NCI-H146 (cell line): ENCODE measurements around the gene BIN1.

Experiments used
- DNase-seq: peaks from one replicate; lab custom pipeline; 2025; lab: John Stamatoyannopoulos, UW

BIN1 gene

DNA sequence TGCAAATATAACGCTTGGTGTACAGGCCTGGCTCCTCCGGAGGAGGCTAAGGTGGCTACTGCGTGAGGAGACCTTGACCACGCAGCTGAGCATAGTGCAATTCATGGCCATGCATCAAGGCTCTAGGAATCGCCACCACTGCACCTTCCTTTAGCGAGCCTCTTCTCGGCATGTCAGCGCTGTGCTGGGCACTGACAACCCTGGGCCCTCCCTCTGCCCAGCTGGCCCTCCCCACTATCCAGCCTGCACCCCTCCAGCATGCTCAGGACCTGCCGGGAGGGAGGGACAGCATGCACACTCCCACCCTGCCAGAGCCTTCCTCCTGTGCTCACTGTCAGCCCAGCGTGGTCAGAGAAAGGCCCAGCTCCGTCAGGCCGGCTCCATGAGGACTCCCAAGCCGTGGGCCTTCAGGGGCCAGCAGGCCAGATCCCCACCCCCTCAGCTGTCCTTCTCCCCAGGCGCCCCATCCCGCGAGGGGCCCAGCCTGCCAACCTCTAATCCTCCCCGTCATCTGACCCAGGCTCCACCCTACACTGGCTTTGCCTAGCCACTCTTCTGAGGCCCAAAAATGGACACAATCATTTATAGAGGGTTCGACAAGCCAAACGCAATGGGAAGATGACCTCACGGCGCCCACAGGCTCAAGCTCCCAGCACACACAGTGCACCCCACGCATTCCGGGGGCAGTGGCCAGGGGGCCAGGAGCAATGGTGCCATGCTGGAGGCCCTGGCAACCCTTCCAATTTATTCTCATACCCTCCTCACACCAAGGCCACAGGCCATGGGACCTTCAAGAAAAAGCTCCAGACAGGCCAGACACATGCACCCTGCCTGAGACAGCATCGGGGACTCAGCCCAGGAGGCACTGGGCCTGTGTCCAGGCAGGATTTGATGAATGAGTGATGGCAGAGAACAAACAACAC lies 3.5 kb downstream of the BIN1 start:
- DNase-seq: no peak

DNA sequence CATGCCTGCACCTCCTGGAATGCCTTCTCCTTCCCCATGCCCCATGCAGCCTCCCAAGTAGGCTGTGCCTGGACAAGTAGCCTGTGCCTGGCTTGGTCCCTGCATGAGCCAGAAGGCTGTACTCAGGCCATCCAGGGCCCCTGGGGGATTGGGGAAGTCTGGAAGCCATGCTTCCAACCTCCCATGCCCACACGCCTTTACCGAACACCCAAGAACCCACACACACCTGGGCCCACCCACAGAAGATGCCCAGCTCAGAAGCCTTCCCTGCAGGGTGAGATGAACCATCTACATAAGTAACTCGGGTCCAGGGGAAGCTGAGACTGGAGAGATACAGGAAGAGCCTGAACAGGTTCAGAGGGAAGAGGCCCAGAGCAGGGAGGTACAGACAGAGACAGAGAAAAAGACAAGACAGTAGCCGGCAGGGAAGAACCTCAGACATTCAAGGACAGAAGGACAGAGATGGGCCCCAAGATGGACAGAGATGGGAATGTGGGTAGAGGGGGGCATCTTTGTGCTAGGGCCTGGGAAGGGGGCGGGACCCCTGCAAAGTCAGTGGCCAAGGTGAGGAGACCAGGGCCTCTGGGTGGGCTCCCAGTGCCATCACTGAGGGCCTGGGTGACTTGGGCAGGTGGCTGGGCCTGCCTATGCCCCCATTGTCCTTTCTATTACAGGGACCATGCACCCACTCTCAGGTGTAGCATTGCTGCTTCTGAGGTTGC lies 4.3 kb downstream of the BIN1 start:
- DNase-seq: no peak

DNA sequence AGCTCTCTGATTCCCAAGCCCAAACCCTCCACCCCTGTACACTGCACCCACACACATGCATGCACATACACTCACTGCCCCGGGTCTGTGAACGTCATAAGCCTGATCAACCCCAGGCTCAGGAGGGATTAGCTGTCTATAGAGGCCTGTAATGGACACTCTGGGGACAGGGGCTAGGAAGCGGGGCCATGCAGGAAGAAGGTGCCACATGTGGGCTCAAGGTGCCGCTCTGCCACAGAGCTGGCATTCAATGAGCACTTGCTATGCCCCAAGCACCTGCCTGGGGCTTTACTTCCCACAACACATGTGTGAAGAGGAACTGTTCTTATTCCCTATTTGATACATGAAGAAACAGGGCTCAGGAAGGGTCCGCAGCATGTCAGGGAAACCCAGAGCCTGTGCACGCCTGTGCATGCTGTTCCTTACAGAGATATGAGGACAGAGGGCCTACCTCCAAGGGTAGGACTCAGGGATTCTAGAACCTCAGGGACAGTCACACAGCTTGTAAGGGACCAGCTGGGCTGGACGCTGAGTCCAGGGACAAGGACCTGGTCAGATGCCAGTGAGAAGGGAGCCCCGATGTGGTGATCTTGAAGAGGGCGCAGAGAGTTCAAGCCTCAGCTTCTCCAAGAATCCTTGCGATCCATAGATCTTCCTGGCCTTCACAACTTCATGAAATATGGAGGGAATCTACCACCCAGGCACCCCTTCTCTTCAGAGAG lies 5.0 kb downstream of the BIN1 start:
- no peak for DNase-seq

DNA sequence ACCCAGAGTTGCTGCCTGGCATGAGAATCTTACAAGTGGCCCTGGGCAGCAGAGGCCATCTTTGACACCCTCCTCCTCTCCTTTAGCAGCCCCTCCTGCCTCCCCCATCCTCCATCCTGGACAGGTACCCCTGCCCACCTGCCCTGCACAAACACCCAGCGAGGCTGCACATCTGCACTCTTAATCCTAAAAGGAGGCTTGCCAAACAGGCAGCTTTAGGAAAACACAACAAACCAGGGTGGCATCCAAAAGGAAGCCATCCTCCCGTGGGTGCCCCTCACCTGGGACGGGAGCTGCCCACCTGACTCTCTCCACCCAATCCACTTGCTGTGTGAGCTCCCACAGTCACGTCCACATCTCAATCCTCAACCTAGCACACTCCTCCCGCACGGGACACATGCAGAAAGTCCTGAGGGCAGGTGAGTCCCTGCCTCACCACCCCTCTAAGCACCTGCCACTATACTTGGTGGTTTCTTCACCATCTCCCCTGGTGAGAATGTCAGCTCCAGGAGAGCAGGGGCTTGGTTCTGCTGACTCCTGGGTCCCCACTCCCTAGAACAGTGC lies 5.8 kb downstream of the BIN1 start:
- no peak for DNase-seq

DNA sequence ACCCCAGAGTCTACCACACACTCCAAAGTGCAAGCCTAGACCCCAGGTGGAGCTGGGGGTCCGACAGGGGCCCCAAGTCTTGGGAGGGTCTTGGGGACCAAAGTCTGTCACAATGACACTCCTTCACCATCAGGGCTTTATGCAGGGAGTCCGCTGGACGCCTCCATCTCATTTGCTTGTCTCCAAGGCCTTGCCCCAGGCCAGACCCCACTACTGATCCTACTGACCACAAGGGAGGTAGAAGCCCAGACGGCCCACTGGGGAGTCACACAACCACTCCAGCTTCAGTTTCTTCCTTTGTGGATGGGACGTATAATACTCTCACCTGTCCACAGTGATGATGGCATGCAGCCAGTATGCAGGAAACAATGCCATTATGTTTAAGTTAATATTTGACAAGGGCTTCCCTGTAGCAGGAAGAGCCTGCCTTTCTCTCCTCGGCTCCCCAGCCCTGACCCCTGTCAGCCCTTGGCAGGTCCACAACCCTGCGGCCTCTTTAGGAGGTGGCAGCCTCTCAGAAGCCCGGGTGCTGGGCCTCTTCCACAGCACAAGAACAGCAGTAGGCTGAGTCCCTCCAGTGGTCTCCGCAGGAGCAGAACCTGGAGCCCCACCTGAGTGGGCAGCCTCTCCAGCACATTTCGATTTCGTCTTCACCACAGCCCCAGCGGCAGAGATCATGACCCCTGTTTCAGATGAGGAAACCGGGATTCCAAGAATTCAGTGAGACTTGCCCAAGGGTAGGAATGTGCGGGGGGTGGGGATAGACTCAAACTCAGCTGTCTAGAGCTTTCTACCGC lies 6.5 kb downstream of the BIN1 start:
- no peak for DNase-seq

DNA sequence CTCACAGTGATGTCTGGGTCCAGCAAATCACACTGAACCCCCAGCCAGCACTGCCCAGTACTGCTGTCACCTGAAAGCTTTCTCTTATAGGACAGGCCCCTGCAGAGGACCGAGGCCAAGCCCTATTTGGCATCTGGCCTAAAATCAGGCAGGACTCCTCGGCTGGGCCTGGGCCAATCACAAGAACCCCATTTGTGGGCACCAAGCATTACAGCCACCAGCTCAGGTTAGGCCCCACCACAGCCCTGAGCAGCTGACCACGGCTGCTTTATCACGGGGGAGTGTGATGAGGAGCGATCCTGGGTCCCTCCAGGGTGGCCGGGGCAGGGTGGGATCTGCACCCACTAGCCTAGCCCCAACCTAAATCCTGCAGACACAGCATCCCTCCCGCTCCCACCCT lies 8.2 kb downstream of the BIN1 start:
- no peak for DNase-seq

DNA sequence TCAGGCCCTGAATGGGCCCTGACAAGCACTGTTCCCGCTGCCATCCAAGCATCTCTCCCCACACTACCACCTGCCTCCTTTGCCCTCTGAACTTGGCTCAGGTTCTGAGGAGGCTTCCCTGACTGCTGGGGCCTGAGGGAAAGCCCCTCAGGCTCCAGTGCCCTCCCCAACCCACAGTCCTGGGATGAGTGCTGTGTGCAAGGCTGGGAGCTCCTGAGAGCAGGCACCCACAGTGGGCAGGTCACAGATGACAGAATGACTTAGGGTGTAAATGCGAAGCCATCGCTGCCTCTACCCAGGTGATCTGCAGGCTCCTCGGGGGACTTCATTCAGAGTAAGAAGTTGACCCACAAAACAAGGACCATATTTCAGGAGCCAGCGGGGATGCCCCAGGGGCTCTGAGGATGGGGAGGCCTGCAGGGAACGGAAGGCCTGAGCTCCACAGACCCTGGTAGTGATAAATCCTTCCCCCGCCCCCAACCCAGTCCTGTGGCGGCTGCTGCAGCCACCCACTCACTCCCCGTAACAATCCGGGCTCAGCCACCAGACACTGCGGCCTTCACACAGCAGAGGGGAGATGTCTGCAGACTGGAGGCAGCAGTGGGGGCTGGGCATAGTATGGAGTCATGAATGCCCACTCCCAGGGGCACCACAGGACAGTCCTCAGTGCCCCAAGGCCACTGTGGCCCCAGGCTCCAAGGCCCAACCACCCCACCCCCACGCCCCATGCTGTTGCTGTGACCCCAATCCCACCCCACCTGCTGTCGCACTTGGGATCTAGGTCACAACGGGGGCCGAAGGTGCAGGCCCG lies 8.9 kb downstream of the BIN1 start:
- DNase-seq: no peak

DNA sequence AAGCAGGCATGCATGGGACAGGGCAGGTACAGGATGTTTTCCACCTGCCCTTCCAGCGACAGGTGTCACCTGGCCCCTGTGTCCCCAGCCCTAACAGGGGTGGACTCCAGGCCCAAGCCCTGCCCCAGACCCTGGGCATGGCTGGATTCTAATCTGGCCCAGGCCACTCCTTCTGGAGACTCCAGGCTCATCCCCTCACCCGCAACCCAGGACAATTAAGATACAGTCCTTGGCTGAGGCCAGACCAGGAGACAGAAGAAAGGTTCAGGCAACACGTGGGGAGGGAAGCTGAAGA lies 9.5 kb downstream of the BIN1 start:
- no peak for DNase-seq

DNA sequence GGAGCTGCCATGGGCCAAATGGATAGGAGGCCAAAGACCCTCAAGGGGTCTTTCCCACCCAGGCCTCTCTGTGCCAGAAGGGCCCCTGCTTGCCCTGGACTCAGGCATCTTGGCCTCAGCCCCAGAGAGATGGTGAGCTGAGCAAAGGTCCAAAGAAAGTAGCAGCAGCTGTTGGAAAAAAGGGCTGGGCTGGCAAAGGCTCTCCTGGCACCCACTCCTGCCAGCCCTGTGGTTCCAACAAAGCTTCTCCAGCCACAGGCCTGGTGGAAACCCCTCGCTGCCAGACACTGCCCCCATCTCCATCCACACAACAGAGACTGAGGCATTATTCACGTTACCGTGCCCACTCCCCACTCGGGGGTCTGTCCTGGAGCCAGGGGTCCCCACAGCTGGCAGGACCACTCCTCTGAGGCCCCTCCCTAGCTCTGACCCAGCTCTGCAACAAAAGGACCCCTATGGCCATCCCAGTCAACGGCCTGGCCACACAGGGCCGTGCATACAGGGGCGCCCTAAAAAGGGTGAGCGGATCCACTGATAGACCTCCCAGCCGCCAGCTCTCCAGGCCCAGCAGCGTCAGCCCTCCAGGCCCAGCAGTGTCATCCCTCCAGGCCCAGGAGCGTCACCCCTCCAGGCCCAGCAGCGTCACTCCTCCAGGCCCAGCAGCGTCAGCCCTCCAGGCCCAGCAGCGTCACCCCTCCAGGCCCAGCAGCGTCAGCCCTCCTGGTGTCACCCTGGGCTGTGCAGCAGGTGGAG lies 10.1 kb downstream of the BIN1 start:
- no peak for DNase-seq

DNA sequence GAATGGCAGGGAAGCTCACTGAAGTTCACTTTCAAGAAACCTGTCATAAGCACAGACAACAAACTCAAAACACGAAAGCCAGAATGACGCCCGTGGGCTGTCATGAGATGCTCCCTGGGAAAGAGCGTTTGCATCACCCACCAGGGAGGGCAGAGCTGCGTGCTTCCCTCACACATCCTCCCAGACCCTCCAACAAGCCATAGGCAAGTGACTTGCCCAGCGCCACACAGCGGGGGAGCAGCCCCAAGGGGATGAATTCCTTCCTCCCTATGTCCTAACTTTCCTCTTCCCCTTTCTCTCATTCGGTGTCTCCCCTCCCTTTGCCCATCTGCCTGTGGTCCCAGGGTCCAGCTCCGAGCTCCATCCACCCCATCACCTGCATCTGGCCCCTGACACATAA lies 10.7 kb downstream of the BIN1 start:
- DNase-seq: no peak

DNA sequence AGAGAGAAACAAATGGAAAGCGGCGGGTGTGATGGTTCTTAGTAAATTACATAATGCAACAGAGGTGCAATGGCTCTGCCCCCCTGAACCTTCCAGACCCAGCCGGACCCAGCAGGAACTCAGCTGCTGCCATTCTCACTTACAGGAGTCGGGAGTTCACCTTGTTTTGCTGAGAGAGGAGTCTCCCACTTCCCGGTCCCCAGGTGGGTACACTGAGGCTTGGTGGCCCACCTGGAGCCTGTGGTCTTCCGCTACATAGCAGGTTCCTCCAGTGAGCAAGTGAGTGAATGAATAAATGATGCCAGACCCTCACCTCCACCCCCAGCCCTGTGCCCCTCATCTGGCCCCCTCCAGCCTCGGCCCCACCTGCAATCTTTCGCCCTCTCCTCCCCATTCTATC lies 11.2 kb downstream of the BIN1 start:
- DNase-seq: no peak

DNA sequence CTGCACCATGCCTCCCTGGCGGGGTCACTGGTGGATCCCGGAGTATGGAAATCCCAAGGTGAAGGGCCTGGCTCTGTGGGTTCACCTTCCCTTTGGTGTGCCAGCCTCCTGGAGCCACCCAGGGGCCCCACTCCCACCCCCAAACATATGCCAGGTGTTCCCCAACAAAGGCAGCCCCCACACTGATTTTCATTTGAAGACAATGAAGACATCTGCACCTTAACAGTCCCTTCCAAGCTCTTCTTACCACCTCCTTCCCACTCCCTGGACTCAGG lies 11.7 kb downstream of the BIN1 start:
- no peak for DNase-seq

DNA sequence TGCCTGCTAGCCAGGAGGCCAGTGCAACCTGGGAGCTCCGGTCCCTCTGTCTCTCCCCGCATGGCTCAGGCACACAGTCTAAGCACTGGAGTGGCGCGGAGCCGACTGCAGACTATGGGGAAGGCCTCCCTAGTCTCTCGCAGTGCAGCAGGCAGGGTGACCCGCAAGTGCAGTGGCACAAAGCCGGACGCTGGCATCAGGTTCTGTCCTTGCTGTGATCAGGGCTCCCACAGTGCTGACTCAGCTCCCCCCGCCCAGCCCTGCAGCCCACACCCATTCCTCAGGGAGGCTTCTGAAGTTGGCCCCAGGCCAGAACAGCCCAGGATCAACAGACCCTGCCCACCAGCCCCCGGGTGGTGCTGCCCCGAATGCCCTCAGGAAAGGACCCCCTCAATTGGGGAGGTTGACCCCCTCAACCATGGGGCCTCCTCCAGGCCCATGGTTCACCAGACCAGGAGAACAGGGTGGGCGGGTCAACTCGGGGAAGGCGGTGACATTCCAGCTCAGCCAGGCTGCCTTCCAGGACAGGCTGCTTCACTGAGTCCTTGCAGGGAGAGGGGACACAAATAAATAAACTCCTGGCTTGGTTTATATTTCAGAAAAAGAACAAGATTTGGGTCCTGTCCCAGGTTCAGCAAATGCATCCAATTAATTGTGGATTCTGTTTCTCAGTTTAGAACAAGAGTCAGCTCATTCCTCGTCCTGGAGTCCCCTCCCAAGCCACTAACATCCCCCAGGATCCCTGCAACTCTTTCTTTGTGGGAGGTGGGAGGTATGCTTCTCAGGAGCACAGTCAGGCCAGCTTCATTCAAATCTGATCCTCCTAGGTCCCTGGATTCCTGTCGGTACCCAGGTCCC lies 12.2 kb downstream of the BIN1 start:
- no peak for DNase-seq

DNA sequence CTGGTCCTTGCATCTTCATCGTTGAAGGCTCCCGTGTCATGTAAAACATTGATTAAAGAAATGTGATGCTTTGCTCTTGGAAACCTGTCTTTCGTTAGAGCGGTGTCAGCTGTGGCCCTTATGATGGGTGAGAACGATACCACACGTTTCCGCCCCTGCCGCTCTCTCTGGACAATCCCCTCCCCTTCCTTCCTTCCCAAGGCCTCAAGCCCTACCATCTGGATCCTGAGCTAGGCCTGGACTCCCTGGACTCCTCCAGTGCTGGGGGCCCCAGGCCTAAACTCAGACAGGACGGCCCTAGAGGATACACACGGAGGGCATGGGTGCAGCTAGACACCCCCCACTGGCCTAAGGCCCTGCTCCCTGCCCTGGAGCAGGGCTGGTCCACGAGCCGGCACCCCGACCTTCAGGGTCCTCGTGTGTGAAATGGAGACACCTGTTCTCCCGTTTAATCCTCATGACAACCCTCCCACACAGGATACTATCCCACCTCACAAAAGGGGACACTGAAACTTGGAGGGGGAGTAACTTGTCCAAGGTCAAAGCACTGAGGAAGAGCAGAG lies 13.2 kb downstream of the BIN1 start:
- DNase-seq: no peak

DNA sequence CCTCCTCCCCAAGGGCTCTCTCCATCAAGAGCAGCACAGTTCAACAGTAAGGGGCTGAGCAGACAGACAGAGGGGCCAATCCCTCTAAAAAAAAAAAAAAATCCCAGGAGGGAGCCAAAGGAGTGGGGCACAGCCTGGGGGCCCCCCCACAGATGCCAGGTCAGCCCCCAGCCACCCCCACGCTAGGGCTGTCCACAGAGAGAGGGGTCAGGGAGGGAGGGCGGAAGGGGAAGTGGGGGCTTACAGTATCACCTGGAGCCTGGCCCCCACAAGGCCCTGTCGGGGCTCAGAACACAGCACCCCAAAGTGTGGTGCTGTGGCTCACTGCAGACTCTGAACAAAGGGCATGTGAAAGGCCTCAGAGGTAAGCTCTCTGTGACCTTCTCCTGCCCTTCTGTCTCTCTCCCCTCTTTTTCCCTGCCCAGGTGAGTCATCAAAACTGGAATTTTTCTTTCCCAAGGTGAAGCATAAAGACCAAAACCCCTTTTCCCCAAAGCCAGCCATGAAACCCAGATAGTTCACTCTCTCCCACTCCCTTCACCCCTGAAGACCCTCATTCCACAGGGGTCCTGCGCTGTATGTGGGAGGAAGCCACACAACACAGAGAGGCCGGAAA lies 13.9 kb downstream of the BIN1 start:
- DNase-seq: no peak

DNA sequence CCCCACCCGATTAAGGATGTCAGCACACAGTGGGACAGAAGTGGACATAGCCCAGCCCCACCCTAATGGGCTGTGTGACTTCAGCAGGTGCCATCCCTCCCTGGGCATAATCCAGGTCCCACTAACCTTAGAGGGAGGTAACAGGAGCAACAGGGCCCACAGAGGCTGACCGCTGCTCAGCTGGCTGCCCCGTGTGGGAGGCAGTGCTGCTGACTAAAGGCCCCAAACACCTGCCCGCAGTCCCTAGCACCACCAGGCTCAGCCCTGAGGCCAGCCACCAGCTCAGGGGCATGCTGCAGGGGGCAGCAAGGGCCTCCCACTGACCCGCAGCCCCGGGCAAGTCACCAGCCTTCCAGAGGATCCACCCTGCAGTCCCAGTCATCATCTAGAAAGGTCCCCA lies 14.6 kb downstream of the BIN1 start:
- no peak for DNase-seq

DNA sequence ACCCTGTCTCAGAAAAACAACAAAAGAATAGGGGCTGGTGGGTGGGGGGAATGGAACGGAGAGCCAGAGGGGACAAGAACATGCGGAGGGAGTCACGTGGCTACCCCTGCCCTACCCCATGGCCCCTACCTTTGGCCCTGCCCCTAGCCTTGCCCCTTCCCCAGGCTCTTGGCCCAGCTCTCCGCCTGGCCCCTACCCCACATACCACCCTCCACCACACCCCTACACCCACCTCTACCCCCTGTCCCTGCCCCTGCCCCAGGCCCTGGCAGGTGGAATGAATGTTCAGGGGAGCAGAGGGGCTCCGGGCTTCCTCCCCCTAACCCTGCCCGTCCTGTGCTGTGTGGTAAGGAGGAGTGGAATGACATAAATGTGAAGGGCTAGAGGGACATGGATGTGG lies 15.1 kb downstream of the BIN1 start:
- DNase-seq: no peak

DNA sequence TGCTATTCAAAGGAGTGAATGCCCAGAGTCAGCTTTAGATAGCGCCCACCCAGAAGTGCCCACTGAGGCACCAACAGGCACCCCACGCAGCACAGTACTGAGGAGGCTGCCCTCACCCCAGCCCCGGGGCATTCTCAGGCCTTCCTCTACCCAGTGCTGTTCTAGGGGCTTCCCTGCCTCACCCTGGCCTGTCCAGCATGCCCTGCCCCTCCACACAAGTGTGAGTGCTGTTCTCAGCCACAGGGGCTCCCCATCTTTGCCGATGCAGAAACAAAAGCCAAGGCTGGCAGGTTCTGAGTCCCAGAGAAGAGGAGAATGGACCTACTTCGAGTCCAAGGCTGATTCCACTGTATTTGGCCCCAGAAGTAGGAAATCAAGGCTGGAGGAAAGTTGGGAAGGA lies 15.8 kb downstream of the BIN1 start:
- no peak for DNase-seq
